A549 (cell line): Measurements from ENCODE around the gene SETBP1.

Source experiments
- CBX2 ChIP-seq: fragments of 200-600 bp; sonication (generic); IDR thresholded peaks from 2 replicates; pipeline ENCODE4 v1.6.1; 2016; ENCODE audit warnings: low read depth, mild to moderate bottlenecking, borderline replicate concordance
- CEBPB ChIP-seq, 2 experiments: fragments of >200 bp in 1 of 2; sonication (Bioruptor Twin) in 1 of 2; formaldehyde crosslinking in 1 of 2; IDR thresholded peaks; 2 replicates each; pipeline ENCODE4 v1.6.1; 2012 to 2016
- EP300 ChIP-seq, 2 experiments: fragments of >200 bp; sonication (Bioruptor Twin); formaldehyde crosslinking; IDR thresholded peaks; 2 replicates in 1 of 2; 3 replicates in 1 of 2; pipeline ENCODE4 v1.6.1; 2016 to 2017
- RAD21 ChIP-seq, 2 experiments: fragments of >200 bp in 1 of 2; sonication (Bioruptor Twin) in 1 of 2; formaldehyde crosslinking in 1 of 2; IDR thresholded peaks in 1 of 2; conservative IDR thresholded peaks in 1 of 2; 2 replicates in 1 of 2; 3 replicates in 1 of 2; pipeline ENCODE4 v1.6.1; 2012 to 2018; ENCODE audit warnings: inconsistent platforms in 1 of 2
- TF ChIP-seq, protein P1 (sequence below): fragments of >200 bp; sonication (Bioruptor Twin); formaldehyde crosslinking; IDR thresholded peaks from 3 replicates; pipeline ENCODE4 v1.5.1; 2016

DNA sequence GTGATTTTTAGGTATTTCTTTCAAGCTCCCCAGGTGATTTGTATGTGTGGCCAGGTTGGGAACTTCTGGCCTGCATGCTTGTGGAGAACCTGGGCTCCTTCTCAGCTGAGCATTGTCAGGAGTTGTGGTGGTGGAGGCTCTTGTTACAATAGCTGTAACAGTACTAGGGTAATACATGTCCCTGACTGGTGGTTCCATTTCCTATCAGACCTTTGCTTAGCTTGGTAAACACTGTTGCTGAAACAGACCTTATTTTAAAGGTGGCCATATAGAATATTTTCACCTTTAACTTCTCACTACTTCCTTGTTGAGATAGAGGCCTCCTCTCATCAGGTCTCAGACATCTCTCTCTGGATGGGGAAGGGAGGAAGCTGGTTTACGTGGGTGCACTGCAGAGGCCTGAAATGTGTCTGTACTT lies 79.2 kb downstream of the SETBP1 start:
- TF ChIP-seq, protein P1, sequence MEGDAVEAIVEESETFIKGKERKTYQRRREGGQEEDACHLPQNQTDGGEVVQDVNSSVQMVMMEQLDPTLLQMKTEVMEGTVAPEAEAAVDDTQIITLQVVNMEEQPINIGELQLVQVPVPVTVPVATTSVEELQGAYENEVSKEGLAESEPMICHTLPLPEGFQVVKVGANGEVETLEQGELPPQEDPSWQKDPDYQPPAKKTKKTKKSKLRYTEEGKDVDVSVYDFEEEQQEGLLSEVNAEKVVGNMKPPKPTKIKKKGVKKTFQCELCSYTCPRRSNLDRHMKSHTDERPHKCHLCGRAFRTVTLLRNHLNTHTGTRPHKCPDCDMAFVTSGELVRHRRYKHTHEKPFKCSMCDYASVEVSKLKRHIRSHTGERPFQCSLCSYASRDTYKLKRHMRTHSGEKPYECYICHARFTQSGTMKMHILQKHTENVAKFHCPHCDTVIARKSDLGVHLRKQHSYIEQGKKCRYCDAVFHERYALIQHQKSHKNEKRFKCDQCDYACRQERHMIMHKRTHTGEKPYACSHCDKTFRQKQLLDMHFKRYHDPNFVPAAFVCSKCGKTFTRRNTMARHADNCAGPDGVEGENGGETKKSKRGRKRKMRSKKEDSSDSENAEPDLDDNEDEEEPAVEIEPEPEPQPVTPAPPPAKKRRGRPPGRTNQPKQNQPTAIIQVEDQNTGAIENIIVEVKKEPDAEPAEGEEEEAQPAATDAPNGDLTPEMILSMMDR: no peak
- TF ChIP-seq RAD21 (conservative IDR thresholded peaks at IDR 0.05 in 1 of 2, IDR thresholded peaks at IDR 0.05 in 1 of 2): no peak
- no peak for TF ChIP-seq CEBPB (IDR thresholded peaks at IDR 0.05)
- TF ChIP-seq CBX2: no peak
- TF ChIP-seq EP300 (IDR thresholded peaks at IDR 0.05): no peak
